ENCODE measurements around the gene TRMT11.
"Not testable (repeated sequence)": the region's sequence is repeated elsewhere in the genome, so short reads cannot be mapped to it uniquely, and the experiment has no call there.

The TRMT11 gene

GRCh38 chr6:126054258-126054702 is 67.9 kb downstream of the TRMT11 start:
- Histone ChIP-seq H3K4me3 (no peak overlapping the region), H3K27ac (no peak overlapping the region)
- no peak for DNase-seq (ENCODE audit: low spot score)
- no peak for TF ChIP-seq CTCF (IDR thresholded peaks at IDR 0.05)

- Histone ChIP-seq H3K27ac (no peak overlapping the region), H3K4me3 (no peak overlapping the region)
- no peak for TF ChIP-seq CTCF (IDR thresholded peaks at IDR 0.05)
- DNase-seq (ENCODE audit: low spot score), result no peak
These were observed 68.5 kb downstream of the TRMT11 start for GRCh38 chr6:126054802-126055201.

- H3K27ac ChIP-seq, result no peak overlapping the region
- TF ChIP-seq CTCF (IDR thresholded peaks at IDR 0.05), result no peak
- no peak overlapping the region for H3K4me3 ChIP-seq
- no peak for DNase-seq (ENCODE audit: low spot score)
These were observed 69.1 kb downstream of the TRMT11 start for GRCh38 chr6:126055449-126055848.

GRCh38 chr6:126056355-126057004 is 70.1 kb downstream of the TRMT11 start:
- no peak overlapping the region for H3K27ac ChIP-seq
- TF ChIP-seq CTCF (IDR thresholded peaks at IDR 0.05), result no peak
- no peak for DNase-seq (ENCODE audit: low spot score)
- H3K4me3 ChIP-seq, result no peak overlapping the region

GRCh38 chr6:126058085-126058484 is 71.7 kb downstream of the TRMT11 start:
- not testable (repeated sequence) for DNase-seq (ENCODE audit: low spot score); H3K4me3 ChIP-seq; H3K27ac ChIP-seq

- TF ChIP-seq CTCF (IDR thresholded peaks at IDR 0.05), result no peak
- Histone ChIP-seq H3K27ac (peak overlapping the region in 1 of 2 donors; percentile 32), H3K4me3 (no peak overlapping the region)
- DNase-seq (ENCODE audit: low spot score), result no peak
These were observed 74.1 kb downstream of the TRMT11 start for GRCh38 chr6:126060400-126060799.

GRCh38 chr6:126063512-126064146 is 77.3 kb downstream of the TRMT11 start:
- DNase-seq (ENCODE audit: low spot score), result no peak
- Histone ChIP-seq H3K4me3 (no peak overlapping the region), H3K27ac (no peak overlapping the region)
- TF ChIP-seq CTCF (IDR thresholded peaks at IDR 0.05), result no peak

All from coronary artery (tissue), 2 donors.